Mesenchymal stem cell (in vitro differentiated cells and primary cell): Measurements from ENCODE around the gene CIITA.

Source experiments
- DNase-seq: peaks from one replicate; pipeline ENCODE4 v3.0.0-alpha.2; 2013
- H2AFZ ChIP-seq: one replicate; pipeline ENCODE4 v1.6.1; 2013; ENCODE audit warnings: low read depth, mild to moderate bottlenecking, control low read depth, inconsistent platforms, low read length, moderate library complexity
- H2AK5ac ChIP-seq: 2 replicates; pipeline ENCODE4 v1.6.1; 2013; ENCODE audit warnings: low read length, moderate library complexity, mild to moderate bottlenecking, inconsistent platforms; ENCODE audit not compliant: severe bottlenecking
- H2BK120ac ChIP-seq: one replicate; pipeline ENCODE4 v1.6.1; 2013; ENCODE audit warnings: low read depth, mild to moderate bottlenecking, inconsistent platforms, low read length, moderate library complexity
- H2BK12ac ChIP-seq, 2 experiments: one replicate each; pipeline ENCODE4 v1.6.1; 2013; ENCODE audit warnings: inconsistent platforms in 2 of 2, low read length in 2 of 2, mild to moderate bottlenecking in 2 of 2, moderate library complexity in 2 of 2, control low read depth in 1 of 2
- H2BK15ac ChIP-seq: one replicate; pipeline ENCODE4 v1.6.1; 2013; ENCODE audit warnings: mild to moderate bottlenecking, low read depth, inconsistent platforms; ENCODE audit not compliant: poor library complexity, severe bottlenecking
- H2BK5ac ChIP-seq: 2 replicates; pipeline ENCODE4 v1.6.1; 2013; ENCODE audit warnings: low read depth, mild to moderate bottlenecking, low read length, control low read depth, inconsistent platforms; ENCODE audit not compliant: poor library complexity, severe bottlenecking
- H3K14ac ChIP-seq, 2 experiments: one replicate each; pipeline ENCODE4 v1.6.1; 2013; ENCODE audit warnings: inconsistent platforms in 2 of 2, low read length in 2 of 2, control low read depth in 1 of 2, mild to moderate bottlenecking in 1 of 2, moderate library complexity in 1 of 2
- H3K18ac ChIP-seq, 2 experiments: one replicate each; pipeline ENCODE4 v1.6.1; 2013; ENCODE audit warnings: inconsistent platforms in 2 of 2, low read length in 2 of 2, control low read depth in 1 of 2, low read depth in 1 of 2, mild to moderate bottlenecking in 1 of 2
- H3K23ac ChIP-seq, 2 experiments: one replicate each; pipeline ENCODE4 v1.6.1; 2013; ENCODE audit warnings: inconsistent platforms in 2 of 2, low read length in 2 of 2, mild to moderate bottlenecking in 2 of 2, moderate library complexity in 2 of 2, control low read depth in 1 of 2
- H3K27ac ChIP-seq: 2 replicates; pipeline ENCODE4 v1.5.1; 2013; ENCODE audit warnings: mild to moderate bottlenecking, moderate library complexity, low read length, control low read depth, inconsistent platforms; ENCODE audit not compliant: poor library complexity, severe bottlenecking
- H3K27me3 ChIP-seq, 2 experiments: 2 replicates each; pipeline versions ENCODE4 v1.6.1 to v1.7.0; 2013; ENCODE audit warnings: low read length in 2 of 2, mild to moderate bottlenecking in 2 of 2, moderate library complexity in 2 of 2, control low read depth in 1 of 2, inconsistent platforms in 1 of 2; ENCODE audit not compliant: control insufficient read depth in 1 of 2, insufficient read depth in 1 of 2
- H3K36me3 ChIP-seq, 2 experiments: 2 replicates each; pipeline versions ENCODE4 v1.6.1 to v1.7.0; 2013; ENCODE audit warnings: low read length in 2 of 2, control low read depth in 1 of 2, inconsistent platforms in 1 of 2, low read depth in 1 of 2, mild to moderate bottlenecking in 1 of 2; ENCODE audit not compliant: insufficient read depth in 2 of 2, control insufficient read depth in 1 of 2
- H3K4ac ChIP-seq, 2 experiments: one replicate each; pipeline ENCODE4 v1.6.1; 2013; ENCODE audit warnings: inconsistent platforms in 2 of 2, low read length in 2 of 2, mild to moderate bottlenecking in 2 of 2, moderate library complexity in 2 of 2, control low read depth in 1 of 2, low read depth in 1 of 2
- H3K4me1 ChIP-seq: 2 replicates; pipeline ENCODE4 v1.6.1; 2013; ENCODE audit warnings: low read depth, low read length, control low read depth; ENCODE audit not compliant: control insufficient read depth, insufficient read depth
- H3K4me2 ChIP-seq: 2 replicates; pipeline ENCODE4 v1.6.1; 2013; ENCODE audit warnings: low read length, mild to moderate bottlenecking, inconsistent platforms; ENCODE audit not compliant: poor library complexity, severe bottlenecking
- H3K4me3 ChIP-seq, 2 experiments: 2 replicates each; pipeline versions ENCODE4 v1.5.1 to v1.7.0; 2013; ENCODE audit warnings: low read length in 2 of 2, mild to moderate bottlenecking in 2 of 2, control low read depth in 1 of 2, low read depth in 1 of 2; ENCODE audit not compliant: insufficient read depth in 1 of 2
- H3K79me1 ChIP-seq: replicated peaks from 2 replicates; pipeline ENCODE4 v1.6.1; 2013; ENCODE audit warnings: mild to moderate bottlenecking, control low read depth, low read length, inconsistent platforms; ENCODE audit not compliant: poor library complexity, severe bottlenecking
- H3K9ac ChIP-seq: 2 replicates; pipeline ENCODE4 v1.7.0; 2013; ENCODE audit warnings: mild to moderate bottlenecking, low read length, moderate library complexity
- H3K9me3 ChIP-seq: 2 replicates; pipeline ENCODE4 v1.7.0; 2013; ENCODE audit warnings: mild to moderate bottlenecking, low read length; ENCODE audit not compliant: control insufficient read depth
- H4K8ac ChIP-seq: one replicate; pipeline ENCODE4 v1.6.1; 2013; ENCODE audit warnings: inconsistent platforms, mild to moderate bottlenecking, low read length, moderate library complexity
- H4K91ac ChIP-seq: one replicate; pipeline ENCODE4 v1.6.1; 2013; ENCODE audit warnings: mild to moderate bottlenecking, low read length, inconsistent platforms
- WGBS: methylation state at CpG from one replicate; pipeline ENCODE4 v1.1.7; 2013; ENCODE audit warnings: mixed read lengths; 5-methylcytosine and 5-hydroxymethylcytosine counted together

Gene CIITA

GRCh38 chr16:10932959-10933710 is 56.1 kb downstream of the CIITA start:
- Histone ChIP-seq H2BK5ac (no peak overlapping the region), H4K91ac (no peak overlapping the region), H3K23ac (no peak overlapping the region), H3K4me2 (no peak overlapping the region), H2BK12ac (no peak overlapping the region), H3K27me3 (no peaks in the 10 kb centered on the region), H4K8ac (no peak overlapping the region), H2AFZ (no peak overlapping the region), H3K4me3 (no peak overlapping the region), H3K9ac (no peak overlapping the region), H2BK15ac (no peak overlapping the region), H2AK5ac (no peak overlapping the region), H2BK120ac (no peak overlapping the region), H3K4me1 (peaks cover 10% of the 10 kb centered on the region), H3K4ac (no peak overlapping the region), H3K79me1 (peaks cover 49% of the 10 kb centered on the region), H3K14ac (no peak overlapping the region), H3K9me3 (no peaks in the 10 kb centered on the region), H3K36me3 (peaks cover 53 to 58% of the 10 kb centered on the region in 2 experiments), H3K18ac (no peak overlapping the region), H3K27ac (no peak overlapping the region)
- no peak for DNase-seq
- WGBS = 94% methylated on average over 11 of the region's 11 CpGs

GRCh38 chr16:10933865-10934264 is 56.9 kb downstream of the CIITA start:
- Histone ChIP-seq H2BK15ac (no peak overlapping the region), H4K91ac (no peak overlapping the region), H2BK12ac (no peak overlapping the region), H4K8ac (no peak overlapping the region), H3K23ac (no peak overlapping the region), H3K27ac (no peak overlapping the region), H3K9me3 (no peaks in the 10 kb centered on the region), H3K4me2 (no peak overlapping the region), H3K14ac (peak overlapping the region in 1 of 2 experiments; percentile 18), H3K79me1 (peaks cover 55% of the 10 kb centered on the region), H2AK5ac (no peak overlapping the region), H3K4me1 (peaks cover 15% of the 10 kb centered on the region), H3K4me3 (no peak overlapping the region), H2BK5ac (no peak overlapping the region), H2AFZ (no peak overlapping the region), H3K27me3 (no peaks in the 10 kb centered on the region), H3K4ac (no peak overlapping the region), H3K9ac (no peak overlapping the region), H2BK120ac (no peak overlapping the region), H3K18ac (no peak overlapping the region), H3K36me3 (peaks cover 53 to 57% of the 10 kb centered on the region in 2 experiments)
- no peak for DNase-seq
- WGBS = 94% methylated on average over 8 of the region's 8 CpGs

- Histone ChIP-seq H3K4me3 (no peak overlapping the region), H2BK5ac (no peak overlapping the region), H3K23ac (no peak overlapping the region), H2BK120ac (no peak overlapping the region), H3K4me2 (no peak overlapping the region), H3K27ac (no peak overlapping the region), H4K8ac (no peak overlapping the region), H2BK12ac (no peak overlapping the region), H3K4me1 (peaks cover 20% of the 10 kb centered on the region), H3K4ac (no peak overlapping the region), H3K18ac (no peak overlapping the region), H3K27me3 (no peaks in the 10 kb centered on the region), H3K14ac (no peak overlapping the region), H3K9me3 (no peaks in the 10 kb centered on the region), H2AK5ac (no peak overlapping the region), H3K9ac (no peak overlapping the region), H4K91ac (no peak overlapping the region), H3K36me3 (peaks cover 46 to 57% of the 10 kb centered on the region in 2 experiments), H3K79me1 (peaks cover 56% of the 10 kb centered on the region), H2BK15ac (no peak overlapping the region), H2AFZ (no peak overlapping the region)
- no peak for DNase-seq
- WGBS = 98% methylated on average over 12 of the region's 13 CpGs
Measured at GRCh38 chr16:10934325-10935107, 57.5 kb downstream of the CIITA start.

GRCh38 chr16:10935226-10935915 is 58.4 kb downstream of the CIITA start:
- Histone ChIP-seq H3K23ac (no peak overlapping the region), H3K4me1 (peaks cover 28% of the 10 kb centered on the region), H2BK120ac (no peak overlapping the region), H3K18ac (no peak overlapping the region), H3K9ac (peak overlapping the region; percentile 2), H3K14ac (no peak overlapping the region), H3K4ac (no peak overlapping the region), H3K79me1 (peaks cover 52% of the 10 kb centered on the region), H2AK5ac (no peak overlapping the region), H3K4me2 (no peak overlapping the region), H4K8ac (no peak overlapping the region), H3K27me3 (no peaks in the 10 kb centered on the region), H2AFZ (no peak overlapping the region), H2BK12ac (no peak overlapping the region), H4K91ac (no peak overlapping the region), H3K9me3 (no peaks in the 10 kb centered on the region), H3K36me3 (peaks cover 39 to 62% of the 10 kb centered on the region in 2 experiments), H2BK5ac (no peak overlapping the region), H3K27ac (no peak overlapping the region), H2BK15ac (no peak overlapping the region), H3K4me3 (no peak overlapping the region)
- no peak for DNase-seq
- WGBS = 96% methylated on average over 5 of the region's 7 CpGs
